Thyroid gland (tissue), 4 donors: Measurements from ENCODE around the gene CD3G.

Source experiments
- CTCF ChIP-seq, 6 experiments: fragments of 200-600 bp in 3 of 6; fragments of 450-650 bp in 3 of 6; sonication (generic) in 3 of 6; IDR thresholded peaks; one replicate each; pipeline ENCODE4 v1.5.1; 2016 to 2019; ENCODE audit warnings: antibody characterized with exemption in 6 of 6, mild to moderate bottlenecking in 2 of 6, inconsistent platforms in 1 of 6, moderate library complexity in 1 of 6
- POLR2A ChIP-seq, 2 donors: fragments of 450-650 bp; IDR thresholded peaks; one replicate each; pipeline ENCODE4 v1.6.1; 2017; ENCODE audit warnings: antibody characterized with exemption in 2 of 2, mild to moderate bottlenecking in 2 of 2, moderate library complexity in 1 of 2

- TF ChIP-seq POLR2A (IDR thresholded peaks at IDR 0.05) (no peak), CTCF (IDR thresholded peaks at IDR 0.05) (no peak)
These were observed 39.9 kb upstream of the CD3G start for GRCh38 chr11:118304227-118304567.
